B cell (primary cell): Measurements from ENCODE around the gene THRB. TPM values are rescaled to one million over a fixed set of nuclear protein-coding genes. Genes with fewer than 3 reads are reported as not detected.

Experiments
- ATAC-seq: fragments of 200-7000 bp; cut with Tn5 transposase; one replicate; pipeline ENCODE4 v1.10.0; 2021; ENCODE audit warnings: low read depth, mild to moderate bottlenecking, moderate number of reproducible peaks, moderate library complexity
- CTCF ChIA-PET: fragments of 350-600 bp; sonication (Branson Sonifier 250); formaldehyde crosslinking; loops from one replicate; lab custom pipeline; 2021; ENCODE audit warnings: antibody characterized with exemption, inconsistent platforms; lab: Charles Lee
- POLR2A ChIA-PET: fragments of 350-600 bp; sonication (Branson Sonifier 250); formaldehyde crosslinking; loops from one replicate; lab custom pipeline; 2021; ENCODE audit warnings: antibody characterized with exemption; lab: Charles Lee
- DNase-seq: peaks from one replicate; pipeline ENCODE4 v3.0.0; 2013
- H2AFZ ChIP-seq: 2 replicates; pipeline ENCODE4 v1.6.1; 2012; ENCODE audit warnings: mild to moderate bottlenecking, low read depth, low read length; ENCODE audit not compliant: insufficient read depth, poor library complexity, severe bottlenecking
- H3K27ac ChIP-seq, 2 donors: 1 replicate in 1 of 2; 2 replicates in 1 of 2; pipeline ENCODE4 v1.5.1; 2012 to 2013; ENCODE audit warnings: low read length in 2 of 2, mild to moderate bottlenecking in 2 of 2, moderate library complexity in 1 of 2
- H3K27me3 ChIP-seq, 4 experiments: fragments of 200-600 bp in 1 of 4; sonication (generic) in 1 of 4; replicated peaks in 1 of 4; 1 replicate in 2 of 4; 2 replicates in 2 of 4; pipeline versions ENCODE4 v1.6.1 to v1.7.0; 2013 to 2016; ENCODE audit warnings: low read length in 3 of 4, mild to moderate bottlenecking in 2 of 4, mixed read lengths in 1 of 4, moderate library complexity in 1 of 4; ENCODE audit not compliant: insufficient read depth in 4 of 4, control insufficient read depth in 3 of 4; ENCODE audit errors: control extremely low read depth in 1 of 4
- H3K36me3 ChIP-seq, 2 experiments: replicated peaks in 1 of 2; 1 replicate in 1 of 2; 2 replicates in 1 of 2; pipeline versions ENCODE4 v1.6.1 to v1.7.1; 2013; ENCODE audit warnings: low read length in 1 of 2; ENCODE audit not compliant: insufficient read depth in 2 of 2, control insufficient read depth in 1 of 2; ENCODE audit errors: control extremely low read depth in 1 of 2, extremely low read depth in 1 of 2
- H3K4me1 ChIP-seq, 2 donors: fragments of 200-600 bp in 1 of 2; sonication (generic) in 1 of 2; 1 replicate in 1 of 2; 2 replicates in 1 of 2; pipeline versions ENCODE4 v1.5.1 to v1.6.1; 2013 to 2017; ENCODE audit warnings: low read length in 2 of 2; ENCODE audit not compliant: control insufficient read depth in 2 of 2, insufficient read depth in 2 of 2
- H3K4me2 ChIP-seq: replicated peaks from 2 replicates; pipeline ENCODE3; 2012; ENCODE audit warnings: mild to moderate bottlenecking, low read depth, low read length; ENCODE audit not compliant: poor library complexity, severe bottlenecking
- H3K4me3 ChIP-seq, 5 experiments: fragments of 200-600 bp in 1 of 5; sonication (generic) in 1 of 5; 1 replicate in 3 of 5; 2 replicates in 2 of 5; pipeline versions ENCODE4 v1.5.1 to v1.7.0; 2011 to 2016; ENCODE audit warnings: low read length in 4 of 5, mild to moderate bottlenecking in 4 of 5, low read depth in 2 of 5, control low read depth in 1 of 5, moderate library complexity in 1 of 5; ENCODE audit not compliant: insufficient read depth in 1 of 5; ENCODE audit errors: control extremely low read depth in 1 of 5, extremely low read depth in 1 of 5
- H3K79me2 ChIP-seq: fragments of 200-600 bp; sonication (generic); one replicate; pipeline ENCODE4 v1.6.0; 2016; ENCODE audit warnings: low read length; ENCODE audit not compliant: control insufficient read depth, insufficient read depth
- H3K9ac ChIP-seq: fragments of 200-600 bp; sonication (generic); 2 replicates; pipeline ENCODE4 v1.6.1; 2017; ENCODE audit warnings: mild to moderate bottlenecking, low read length, moderate library complexity
- H3K9me3 ChIP-seq, 3 donors: one replicate each; pipeline versions ENCODE4 v1.6.1 to v1.7.1; 2013; ENCODE audit warnings: low read length in 2 of 3; ENCODE audit not compliant: control insufficient read depth in 2 of 3, insufficient read depth in 1 of 3; ENCODE audit errors: control extremely low read depth in 1 of 3
- H4K20me1 ChIP-seq: 2 replicates; pipeline ENCODE4 v1.6.0; 2012; ENCODE audit warnings: mild to moderate bottlenecking, low read length; ENCODE audit not compliant: insufficient read depth, control insufficient read depth, poor library complexity, severe bottlenecking
- H3K27ac Mint-ChIP-seq: one replicate; pipeline ENCODE4 v1.8.0; 2021; ENCODE audit warnings: mixed read lengths
- H3K27me3 Mint-ChIP-seq: one replicate; pipeline ENCODE4 v1.8.0; 2021; ENCODE audit warnings: mixed read lengths
- H3K4me1 Mint-ChIP-seq: one replicate; pipeline ENCODE4 v1.8.0; 2021; ENCODE audit warnings: mixed read lengths
- H3K4me3 Mint-ChIP-seq: one replicate; pipeline ENCODE4 v1.8.0; 2021; ENCODE audit warnings: mixed read lengths
- H3K9me3 Mint-ChIP-seq: one replicate; pipeline ENCODE4 v1.8.0; 2022; ENCODE audit warnings: mixed read lengths; ENCODE audit not compliant: insufficient read depth
- CTCF ChIP-seq: fragments of 200-600 bp; IDR thresholded peaks from one replicate; pipeline ENCODE4 v1.8.0; 2022; ENCODE audit warnings: antibody characterized with exemption, mild to moderate bottlenecking
- EZH2 ChIP-seq: IDR thresholded peaks from 2 replicates; pipeline ENCODE4 v1.6.1; 2012; ENCODE audit warnings: borderline replicate concordance, low read depth, mild to moderate bottlenecking, moderate library complexity, low read length; ENCODE audit not compliant: insufficient read depth, poor library complexity, severe bottlenecking
- WGBS: methylation state at CpG from one replicate; pipeline ENCODE4 v1.1.5; 2013; ENCODE audit warnings: missing lambda C conversion rate; ENCODE audit not compliant: insufficient coverage; 5-methylcytosine and 5-hydroxymethylcytosine counted together
- intact Hi-C: fragments of 100-400 bp; cut with micrococcal nuclease; formaldehyde crosslinking; loops from one replicate; pipeline ENCODE4 v1.10.0; 2022
- polyA plus RNA-seq: library from polyadenylated mRNA; depleted of rRNA; stranded (reverse); fragments of >200 nt; gene quantifications from 2 replicates; pipeline ENCODE4 v1.2.3, GENCODE V29; 2012
- total RNA-seq, 2 donors: library from RNA; stranded (reverse); fragments of 120-200 nt in 1 of 2; gene quantifications; 1 replicate in 1 of 2; 2 replicates in 1 of 2; pipeline versions ENCODE4 v1.2.3 to v1.2.4, GENCODE V29; 2013 to 2022

The THRB gene
- total and polyA plus RNA-seq, 2 donors (not counting 1 experiment from before 2014, with no cell fraction given) = 0.86 to 1.8 TPM

GRCh38 chr3:24377218-24377993 lies 117.2 kb downstream of the THRB start:
- Histone ChIP-seq H3K4me3 (no peak overlapping the region), H3K9ac (no peak overlapping the region), H2AFZ (no peak overlapping the region), H4K20me1 (no peaks in the 10 kb centered on the region), H3K27me3 (no peaks in the 10 kb centered on the region), H3K79me2 (no peaks in the 10 kb centered on the region), H3K27ac (no peak overlapping the region), H3K9me3 (no peaks in the 10 kb centered on the region), H3K4me1 (no peaks in the 10 kb centered on the region), H3K4me2 (no peak overlapping the region), H3K36me3 (no peaks in the 10 kb centered on the region)
- Mint-ChIP-seq H3K27ac (no peak overlapping the region), H3K4me3 (no peak overlapping the region), H3K9me3 (no peaks in the 10 kb centered on the region), H3K4me1 (no peaks in the 10 kb centered on the region), H3K27me3 (peaks cover 7% of the 10 kb centered on the region)
- no peak for DNase-seq
- ChIA-PET CTCF (no interaction called here), POLR2A (no interaction called here)
- TF ChIP-seq CTCF = no peak
- TF ChIP-seq EZH2 = no peak
- intact Hi-C loops = no loop called here
- no peak for ATAC-seq

DNA sequence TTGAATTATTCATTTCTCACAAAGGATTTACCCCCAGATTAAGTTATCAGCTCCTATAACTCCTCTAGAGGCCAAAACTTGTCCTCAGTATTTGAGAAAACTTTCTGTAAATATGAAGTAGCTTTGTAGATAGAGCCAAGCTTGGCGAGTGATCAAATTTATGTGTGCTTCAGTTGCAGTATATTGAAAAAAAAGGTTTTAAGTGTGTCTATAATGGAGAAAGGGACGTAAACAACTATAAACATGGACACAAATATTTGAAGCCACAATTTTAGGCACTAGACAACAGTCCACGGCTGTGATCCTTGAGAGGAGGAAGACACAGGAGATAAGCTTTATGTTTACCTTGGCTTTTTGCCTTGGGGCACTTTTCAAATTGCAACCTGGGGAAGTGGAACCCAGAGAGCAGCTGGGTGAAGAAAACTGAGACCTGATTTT lies 118.7 kb downstream of the THRB start:
- intact Hi-C loops = no loop called here
- no peak for ATAC-seq
- no peak overlapping the region for H3K9ac ChIP-seq

More for the DNA sequence above, 118.7 kb downstream of the THRB start:
- no peaks in the 10 kb centered on the region for H3K9me3 Mint-ChIP-seq
- DNase-seq = no peak
- Histone ChIP-seq H3K79me2 (no peaks in the 10 kb centered on the region), H3K27me3 (no peaks in the 10 kb centered on the region), H3K4me1 (no peaks in the 10 kb centered on the region), H3K9me3 (no peaks in the 10 kb centered on the region), H4K20me1 (no peaks in the 10 kb centered on the region), H2AFZ (no peak overlapping the region), H3K4me3 (no peak overlapping the region), H3K4me2 (no peak overlapping the region), H3K36me3 (no peaks in the 10 kb centered on the region), H3K27ac (no peak overlapping the region)
- peaks cover 7% of the 10 kb centered on the region for H3K27me3 Mint-ChIP-seq
- WGBS = 80% methylated on average over 1 of the region's 3 CpGs
- TF ChIP-seq CTCF = no peak
- no peak for TF ChIP-seq EZH2
- no peak overlapping the region for H3K4me3 Mint-ChIP-seq
- H3K4me1 Mint-ChIP-seq = no peaks in the 10 kb centered on the region
- ChIA-PET POLR2A (no interaction called here), CTCF (interaction anchor here (1.4 kb wide), 1 partner anchor 13 kb away, joined by 3 read pairs; no protein-coding TSS in a partner anchor)
- no peak overlapping the region for H3K27ac Mint-ChIP-seq
